K562 (cell line): ENCODE measurements around the gene URGCP. TPM values are rescaled to one million over a fixed set of nuclear protein-coding genes. Genes with fewer than 3 reads are reported as not detected.

ENCODE experiments used
- CREB1 ChIP-seq, 2 experiments: sonication (generic) in 1 of 2; formaldehyde crosslinking in 1 of 2; IDR thresholded peaks; 2 replicates each; pipeline versions ENCODE4 v1.6.1 to v1.8.0; 2012 to 2022; ENCODE audit warnings: inconsistent platforms in 1 of 2, mild to moderate bottlenecking in 1 of 2, missing genetic modification reagents in 1 of 2, moderate library complexity in 1 of 2
- HNRNPK ChIP-seq: fragments of 200-400 bp; formaldehyde crosslinking; IDR thresholded peaks from one replicate; pipeline ENCODE4 v1.6.1; 2018; ENCODE audit warnings: mild to moderate bottlenecking, low read depth, low read length; ENCODE audit not compliant: poor library complexity, severe bottlenecking
- MYC ChIP-seq, 2 experiments: fragments of 250-450 bp in 1 of 2; sonication (Bioruptor Pico) in 1 of 2; IDR thresholded peaks; 2 replicates each; pipeline versions ENCODE4 v1.5.1 to v1.6.1; 2012 to 2021; ENCODE audit warnings: low read depth in 2 of 2, borderline replicate concordance in 1 of 2, improper control_type of control experiment in 1 of 2, low read length in 1 of 2, mild to moderate bottlenecking in 1 of 2, moderate library complexity in 1 of 2
- NELFE ChIP-seq: IDR thresholded peaks from 2 replicates; pipeline ENCODE4 v1.6.1; 2011; ENCODE audit warnings: mild to moderate bottlenecking; ENCODE audit not compliant: insufficient read depth, insufficient read length
- PRPF4 ChIP-seq: fragments of 200-400 bp; formaldehyde crosslinking; IDR thresholded peaks from one replicate; pipeline ENCODE4 v1.6.1; 2017; ENCODE audit warnings: low read length, low read depth, mild to moderate bottlenecking; ENCODE audit not compliant: insufficient read depth, poor library complexity, severe bottlenecking
- SNRNP70 ChIP-seq: fragments of 200-400 bp; formaldehyde crosslinking; optimal IDR thresholded peaks from 2 replicates; pipeline ENCODE3; 2017; ENCODE audit warnings: low read depth, low read length
- polyA plus RNA-seq, 8 experiments: library from polyadenylated mRNA; depleted of rRNA in 4 of 8; stranded (reverse) in 5 of 8; unstranded in 3 of 8; fragments of >200 nt; fragmentation: Nextera tagmentation in 2 of 8; fragmentation: Illumina TruSeq in 1 of 8; extraction: Ambion mirVana in 2 of 8; extraction: Trizol in 1 of 8; gene quantifications; 2 replicates each; pipeline versions ENCODE4 v1.2.1 to v1.2.3, GENCODE V29; 2011 to 2014; ENCODE audit warnings: inconsistent platforms in 1 of 8, missing spikeins in 1 of 8
- total RNA-seq, 7 experiments: library from RNA; depleted of rRNA in 6 of 7; stranded (reverse); fragments of >200 nt in 6 of 7; fragmentation: Illumina TruSeq in 2 of 7; extraction: Trizol in 2 of 7; gene quantifications; 2 replicates each; pipeline versions ENCODE4 v1.2.1 to v1.2.3, GENCODE V29; 2011 to 2021; ENCODE audit warnings: low replicate concordance in 1 of 7
- TF ChIP-seq, protein P1 (sequence below): fragments of 250-450 bp; sonication (Bioruptor Pico); IDR thresholded peaks from 2 replicates; pipeline ENCODE4 v1.6.1; 2021; ENCODE audit warnings: mild to moderate bottlenecking
- TF ChIP-seq, protein P2 (sequence below), 3 experiments: IDR thresholded peaks in 2 of 3; conservative IDR thresholded peaks in 1 of 3; 2 replicates each; pipeline ENCODE4 v1.5.1; 2011 to 2012; ENCODE audit warnings: low read length in 3 of 3, mild to moderate bottlenecking in 3 of 3, control low read depth in 2 of 3, improper control_type of control experiment in 1 of 3, inconsistent platforms in 1 of 3, low read depth in 1 of 3, mixed read lengths in 1 of 3, moderate library complexity in 1 of 3; ENCODE audit not compliant: insufficient read depth in 2 of 3
- TF ChIP-seq, protein P3 (sequence below): fragments of 450-650 bp; IDR thresholded peaks from 2 replicates; pipeline ENCODE4 v1.6.1; 2018; ENCODE audit not compliant: partially characterized antibody
- TF ChIP-seq, protein P4 (sequence below): fragments of 450-650 bp; formaldehyde crosslinking; IDR thresholded peaks from 2 replicates; pipeline ENCODE4 v1.4.0; 2022; ENCODE audit warnings: missing genetic modification characterization

The URGCP gene
- total and polyA plus RNA-seq, 9 of the 15 experiments (the other 6 are each of a cell fraction or from before 2014, with no cell fraction given): 1.7 to 25.8 (median 12.5) TPM

DNA sequence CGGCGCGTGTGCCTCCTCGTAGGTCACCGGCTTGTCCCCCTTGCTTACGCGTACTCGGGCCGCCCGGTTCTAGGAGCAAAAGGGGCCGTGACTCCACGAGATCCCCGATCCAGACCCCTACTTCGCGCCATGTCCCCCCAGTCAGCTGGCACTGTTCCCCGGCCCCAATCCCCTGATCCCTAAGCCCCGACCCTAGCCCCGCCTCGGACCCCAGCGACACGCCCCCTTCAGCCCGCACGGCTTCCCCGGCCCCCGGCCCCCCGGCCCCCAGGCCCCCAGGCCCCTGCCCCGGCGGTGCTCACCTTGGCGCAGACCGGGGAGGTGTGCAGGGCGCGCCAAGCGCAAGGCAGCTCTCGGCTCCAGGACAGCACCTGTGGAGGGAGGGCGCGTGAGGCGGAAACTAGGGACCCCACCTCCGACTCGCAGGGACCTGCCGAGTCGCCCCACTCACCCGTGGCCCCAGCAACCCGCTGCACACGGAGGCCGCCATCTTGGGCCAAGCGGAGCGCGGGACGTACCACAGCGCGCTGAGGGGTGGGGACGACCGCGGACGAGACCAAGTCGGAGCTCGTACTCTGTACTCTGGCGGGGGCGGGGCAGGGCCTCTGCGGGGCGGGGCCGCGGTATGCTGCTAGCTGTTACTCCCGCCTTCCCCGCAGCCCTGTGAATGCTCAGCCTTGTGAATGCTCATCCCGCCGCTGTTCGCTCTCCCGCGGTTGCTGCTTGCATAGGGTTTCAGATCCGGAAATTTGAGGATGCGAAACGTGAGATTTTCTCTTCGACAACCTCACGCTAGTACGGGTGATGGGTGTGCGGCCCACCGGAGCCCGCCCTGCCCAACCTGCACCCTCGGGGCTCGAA, 37.2 kb downstream of the URGCP start, which contains the start of gene MRPS24 (continued):
- TF ChIP-seq, protein P1, sequence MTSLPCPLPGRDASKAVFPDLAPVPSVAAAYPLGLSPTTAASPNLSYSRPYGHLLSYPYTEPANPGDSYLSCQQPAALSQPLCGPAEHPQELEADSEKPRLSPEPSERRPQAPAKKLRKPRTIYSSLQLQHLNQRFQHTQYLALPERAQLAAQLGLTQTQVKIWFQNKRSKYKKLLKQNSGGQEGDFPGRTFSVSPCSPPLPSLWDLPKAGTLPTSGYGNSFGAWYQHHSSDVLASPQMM: no peak
- TF ChIP-seq CREB1 (IDR thresholded peaks at IDR 0.05) (peak; percentile 52; the same call in 1 of the 2 replicates), CREB1 (CRISPR knock-in tag; IDR thresholded peaks at IDR 0.05) (0 out of 2 replicates have a peak, but pooled peaks have one; percentile 43), MYC (IDR thresholded peaks at IDR 0.05; ENCODE audit: low read depth, low read length) (0 out of 2 replicates have a peak, but pooled peaks have one; percentile 51), MYC (CRISPR knock-in tag; IDR thresholded peaks at IDR 0.05; ENCODE audit: borderline replicate concordance, low read depth) (no peak), PRPF4 (no peak), SNRNP70 (no peak), NELFE (no peak), HNRNPK (no peak)
- TF ChIP-seq, protein P2, sequence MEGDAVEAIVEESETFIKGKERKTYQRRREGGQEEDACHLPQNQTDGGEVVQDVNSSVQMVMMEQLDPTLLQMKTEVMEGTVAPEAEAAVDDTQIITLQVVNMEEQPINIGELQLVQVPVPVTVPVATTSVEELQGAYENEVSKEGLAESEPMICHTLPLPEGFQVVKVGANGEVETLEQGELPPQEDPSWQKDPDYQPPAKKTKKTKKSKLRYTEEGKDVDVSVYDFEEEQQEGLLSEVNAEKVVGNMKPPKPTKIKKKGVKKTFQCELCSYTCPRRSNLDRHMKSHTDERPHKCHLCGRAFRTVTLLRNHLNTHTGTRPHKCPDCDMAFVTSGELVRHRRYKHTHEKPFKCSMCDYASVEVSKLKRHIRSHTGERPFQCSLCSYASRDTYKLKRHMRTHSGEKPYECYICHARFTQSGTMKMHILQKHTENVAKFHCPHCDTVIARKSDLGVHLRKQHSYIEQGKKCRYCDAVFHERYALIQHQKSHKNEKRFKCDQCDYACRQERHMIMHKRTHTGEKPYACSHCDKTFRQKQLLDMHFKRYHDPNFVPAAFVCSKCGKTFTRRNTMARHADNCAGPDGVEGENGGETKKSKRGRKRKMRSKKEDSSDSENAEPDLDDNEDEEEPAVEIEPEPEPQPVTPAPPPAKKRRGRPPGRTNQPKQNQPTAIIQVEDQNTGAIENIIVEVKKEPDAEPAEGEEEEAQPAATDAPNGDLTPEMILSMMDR (IDR thresholded peaks at IDR 0.05 in 2 of 3, conservative IDR thresholded peaks at IDR 0.05 in 1 of 3; ENCODE audit: insufficient read depth in 2 of 3, low read depth in 1 of 3, low read length in 3 of 3): 0 out of 6 replicates have a peak, but pooled peaks of 1 of the 3 experiments have one; percentile 9
- TF ChIP-seq, protein P3, sequence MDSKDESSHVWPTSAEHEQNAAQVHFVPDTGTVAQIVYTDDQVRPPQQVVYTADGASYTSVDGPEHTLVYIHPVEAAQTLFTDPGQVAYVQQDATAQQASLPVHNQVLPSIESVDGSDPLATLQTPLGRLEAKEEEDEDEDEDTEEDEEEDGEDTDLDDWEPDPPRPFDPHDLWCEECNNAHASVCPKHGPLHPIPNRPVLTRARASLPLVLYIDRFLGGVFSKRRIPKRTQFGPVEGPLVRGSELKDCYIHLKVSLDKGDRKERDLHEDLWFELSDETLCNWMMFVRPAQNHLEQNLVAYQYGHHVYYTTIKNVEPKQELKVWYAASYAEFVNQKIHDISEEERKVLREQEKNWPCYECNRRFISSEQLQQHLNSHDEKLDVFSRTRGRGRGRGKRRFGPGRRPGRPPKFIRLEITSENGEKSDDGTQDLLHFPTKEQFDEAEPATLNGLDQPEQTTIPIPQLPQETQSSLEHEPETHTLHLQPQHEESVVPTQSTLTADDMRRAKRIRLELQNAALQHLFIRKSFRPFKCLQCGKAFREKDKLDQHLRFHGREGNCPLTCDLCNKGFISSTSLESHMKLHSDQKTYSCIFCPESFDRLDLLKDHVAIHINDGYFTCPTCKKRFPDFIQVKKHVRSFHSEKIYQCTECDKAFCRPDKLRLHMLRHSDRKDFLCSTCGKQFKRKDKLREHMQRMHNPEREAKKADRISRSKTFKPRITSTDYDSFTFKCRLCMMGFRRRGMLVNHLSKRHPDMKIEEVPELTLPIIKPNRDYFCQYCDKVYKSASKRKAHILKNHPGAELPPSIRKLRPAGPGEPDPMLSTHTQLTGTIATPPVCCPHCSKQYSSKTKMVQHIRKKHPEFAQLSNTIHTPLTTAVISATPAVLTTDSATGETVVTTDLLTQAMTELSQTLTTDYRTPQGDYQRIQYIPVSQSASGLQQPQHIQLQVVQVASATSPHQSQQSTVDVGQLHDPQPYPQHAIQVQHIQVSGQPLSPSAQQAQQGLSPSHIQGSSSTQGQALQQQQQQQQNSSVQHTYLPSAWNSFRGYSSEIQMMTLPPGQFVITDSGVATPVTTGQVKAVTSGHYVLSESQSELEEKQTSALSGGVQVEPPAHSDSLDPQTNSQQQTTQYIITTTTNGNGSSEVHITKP: peak; percentile 99
- TF ChIP-seq, protein P4, sequence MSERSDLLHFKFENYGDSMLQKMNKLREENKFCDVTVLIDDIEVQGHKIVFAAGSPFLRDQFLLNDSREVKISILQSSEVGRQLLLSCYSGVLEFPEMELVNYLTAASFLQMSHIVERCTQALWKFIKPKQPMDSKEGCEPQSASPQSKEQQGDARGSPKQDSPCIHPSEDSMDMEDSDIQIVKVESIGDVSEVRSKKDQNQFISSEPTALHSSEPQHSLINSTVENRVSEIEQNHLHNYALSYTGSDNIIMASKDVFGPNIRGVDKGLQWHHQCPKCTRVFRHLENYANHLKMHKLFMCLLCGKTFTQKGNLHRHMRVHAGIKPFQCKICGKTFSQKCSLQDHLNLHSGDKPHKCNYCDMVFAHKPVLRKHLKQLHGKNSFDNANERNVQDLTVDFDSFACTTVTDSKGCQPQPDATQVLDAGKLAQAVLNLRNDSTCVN (CRISPR knock-in tag): no peak
